HCT116 (cell line): ENCODE measurements around the gene ZNF316. TPM values are rescaled to one million over a fixed set of nuclear protein-coding genes. Genes with fewer than 3 reads are reported as not detected.
"Not testable (repeated sequence)": the region's sequence is repeated elsewhere in the genome, so short reads cannot be mapped to it uniquely, and the experiment has no call there.

Experiments
- ATAC-seq: fragments of 200-7000 bp; cut with Tn5 transposase; 2 replicates; pipeline ENCODE4 v1.9.1; 2020; ENCODE audit warnings: mild to moderate bottlenecking, moderate library complexity
- BruUV-seq: library from RNA; stranded (reverse); fragments of 400-500 nt; replicated peaks from 2 replicates; lab custom pipeline; 2021; lab: Mats Ljungman, UMichigan
- CTCF ChIA-PET: fragments of 300-600 bp; sonication (Branson Sonifier 250); formaldehyde crosslinking; loops from one replicate; lab custom pipeline; 2021; ENCODE audit warnings: antibody characterized with exemption; lab: Charles Lee
- POLR2A ChIA-PET: fragments of 300-600, 350-600 bp; sonication (Branson Sonifier 250); formaldehyde crosslinking; loops from one replicate; lab custom pipeline; 2021; ENCODE audit warnings: antibody characterized with exemption; lab: Charles Lee
- RAD21 ChIA-PET, 2 experiments: fragments of 300-600 bp; sonication (Branson Sonifier 250); formaldehyde crosslinking; loops; one replicate each; lab custom pipeline; 2023; ENCODE audit warnings: low total read pairs in 2 of 2; ENCODE audit not compliant: uncharacterized antibody in 2 of 2, unreplicated experiment in 2 of 2, low non-redundant PET in 1 of 2; lab: Charles Lee
- DNase-seq: peaks from one replicate; pipeline ENCODE4 v3.0.0-alpha.2; 2010; ENCODE audit warnings: low read depth, low spot score
- H2AFZ ChIP-seq: fragments of 200-600 bp; shearing (Covaris generic), sonication (generic); 2 replicates; pipeline ENCODE4 v1.6.1; 2017; ENCODE audit warnings: low read depth, mixed run types, mixed read lengths, antibody characterized with exemption, low read length; ENCODE audit not compliant: poor library complexity, severe bottlenecking
- H3K27ac ChIP-seq: 2 replicates; pipeline ENCODE4 v1.5.1; 2012; ENCODE audit warnings: low read depth, low read length
- H3K27me3 ChIP-seq: fragments of 200-600 bp; sonication (generic); 2 replicates; pipeline ENCODE4 v1.6.1; 2016; ENCODE audit warnings: mixed run types, low read length, mixed read lengths; ENCODE audit not compliant: insufficient read depth
- H3K36me3 ChIP-seq, 2 experiments: fragments of 200-500 bp in 1 of 2; fragments of 200-600 bp in 1 of 2; sonication (Bioruptor generic) in 1 of 2; sonication (generic) in 1 of 2; 2 replicates each; pipeline versions ENCODE4 v1.5.1 to v1.6.1; 2014 to 2016; ENCODE audit warnings: low read length in 2 of 2, inconsistent platforms in 1 of 2, mixed read lengths in 1 of 2, mixed run types in 1 of 2; ENCODE audit not compliant: insufficient read depth in 2 of 2, control insufficient read depth in 1 of 2
- H3K4me1 ChIP-seq, 2 experiments: fragments of 200-600 bp in 1 of 2; sonication (generic) in 1 of 2; 2 replicates each; pipeline versions ENCODE4 v1.5.1 to v1.6.1; 2012 to 2017; ENCODE audit warnings: low read length in 2 of 2, inconsistent platforms in 1 of 2, mild to moderate bottlenecking in 1 of 2, mixed read lengths in 1 of 2, mixed run types in 1 of 2, moderate library complexity in 1 of 2; ENCODE audit not compliant: insufficient read depth in 2 of 2, control insufficient read depth in 1 of 2
- H3K4me2 ChIP-seq: fragments of 200-600 bp; sonication (generic); 2 replicates; pipeline ENCODE4 v1.6.1; 2017; ENCODE audit warnings: mixed run types, low read length, mixed read lengths
- H3K4me3 ChIP-seq, 2 experiments: fragments of 200-600 bp in 1 of 2; sonication (generic) in 1 of 2; replicated peaks in 1 of 2; 2 replicates each; pipeline ENCODE4 v1.5.1; 2011 to 2016; ENCODE audit warnings: low read length in 2 of 2, control low read depth in 1 of 2, low read depth in 1 of 2, mild to moderate bottlenecking in 1 of 2, mixed read lengths in 1 of 2, mixed run types in 1 of 2
- H3K79me2 ChIP-seq: fragments of 200-600 bp; sonication (generic); 2 replicates; pipeline ENCODE4 v1.6.1; 2017; ENCODE audit warnings: mild to moderate bottlenecking, mixed run types, low read length, moderate library complexity, mixed read lengths; ENCODE audit not compliant: insufficient read depth
- H3K9ac ChIP-seq: fragments of 200-600 bp; sonication (generic); 2 replicates; pipeline ENCODE4 v1.6.1; 2016; ENCODE audit warnings: low read length, mixed read lengths
- H3K9me2 ChIP-seq: fragments of 200-600 bp; sonication (generic), shearing (Covaris generic); 2 replicates; pipeline ENCODE4 v1.6.1; 2017; ENCODE audit warnings: mixed run types, mild to moderate bottlenecking, moderate library complexity; ENCODE audit not compliant: insufficient read depth
- H3K9me3 ChIP-seq, 2 experiments: fragments of 200-500 bp in 1 of 2; fragments of 200-600 bp in 1 of 2; sonication (Bioruptor generic) in 1 of 2; sonication (generic) in 1 of 2; 2 replicates each; pipeline ENCODE4 v1.6.1; 2014 to 2017; ENCODE audit warnings: low read length in 2 of 2, mixed read lengths in 2 of 2, inconsistent platforms in 1 of 2, low read depth in 1 of 2, mild to moderate bottlenecking in 1 of 2, mixed run types in 1 of 2, moderate library complexity in 1 of 2; ENCODE audit not compliant: control insufficient read depth in 1 of 2, insufficient read depth in 1 of 2
- H4K20me1 ChIP-seq: fragments of 200-600 bp; sonication (generic), shearing (Covaris generic); 2 replicates; pipeline ENCODE4 v1.6.1; 2017; ENCODE audit warnings: mixed run types, mild to moderate bottlenecking, moderate library complexity; ENCODE audit not compliant: insufficient read depth
- EGR1 ChIP-seq: IDR thresholded peaks from 2 replicates; pipeline ENCODE4 v1.6.1; 2012; ENCODE audit warnings: low read depth
- ELF1 ChIP-seq: IDR thresholded peaks from 2 replicates; pipeline ENCODE4 v1.6.1; 2012; ENCODE audit warnings: low read depth, borderline replicate concordance
- EZH2 ChIP-seq: fragments of 200-600 bp; sonication (generic); IDR thresholded peaks from 2 replicates; pipeline ENCODE4 v1.6.1; 2017; ENCODE audit warnings: antibody characterized with exemption, mixed run types
- ZFX ChIP-seq: fragments of 450-650 bp; IDR thresholded peaks from 2 replicates; pipeline ENCODE4 v1.6.1; 2017
- intact Hi-C: fragments of 100-400 bp; cut with micrococcal nuclease; formaldehyde crosslinking; loops from 2 replicates; pipeline ENCODE4 v1.10.0; 2022
- total RNA-seq: library from RNA; stranded (reverse); gene quantifications from one replicate; pipeline ENCODE4 v1.2.1, GENCODE V29; 2021; ENCODE audit not compliant: unreplicated experiment
- TF ChIP-seq, protein P1 (sequence below), 3 experiments: fragments of 200-600 bp in 1 of 3; sonication (generic) in 1 of 3; IDR thresholded peaks in 2 of 3; conservative IDR thresholded peaks in 1 of 3; 2 replicates each; pipeline ENCODE4 v1.5.1; 2012 to 2017; ENCODE audit warnings: low read depth in 2 of 3, low read length in 2 of 3, antibody characterized with exemption in 1 of 3, borderline replicate concordance in 1 of 3, control low read depth in 1 of 3, mild to moderate bottlenecking in 1 of 3, mixed read lengths in 1 of 3, mixed run types in 1 of 3, moderate library complexity in 1 of 3; ENCODE audit not compliant: insufficient read depth in 1 of 3

Gene ZNF316
- total RNA-seq, 1 experiment from 2014 or later = 25.0 TPM

- H3K27ac ChIP-seq, H3K9ac ChIP-seq, H3K27me3 ChIP-seq, intact Hi-C loops, H3K4me2 ChIP-seq, ATAC-seq, RAD21 ChIA-PET, H2AFZ ChIP-seq, DNase-seq, POLR2A ChIA-PET, H3K9me2 ChIP-seq, BruUV-seq, H3K9me3 ChIP-seq, H3K36me3 ChIP-seq, H3K4me3 ChIP-seq, H4K20me1 ChIP-seq, CTCF ChIA-PET: not testable (repeated sequence)
- Histone ChIP-seq H3K4me1 (peaks cover 7 to 16% of the 10 kb centered on the region in 2 experiments; a peak in 2 of 4 replicates), H3K79me2 (peaks cover 25% of the 10 kb centered on the region)
These were observed 2.1 kb upstream of the ZNF316 start for GRCh38 chr7:6634971-6635370.

GRCh38 chr7:6637544-6638229 lies 569 bp downstream of the ZNF316 start:
- intact Hi-C loops = no loop called here
- Histone ChIP-seq H3K4me2 (peak overlapping the region; percentile 88), H3K4me1 (peaks cover 2 to 17% of the 10 kb centered on the region in 2 experiments; a peak in 2 of 4 replicates), H3K9ac (peak overlapping the region; percentile 62), H3K27me3 (no peaks in the 10 kb centered on the region), H4K20me1 (no peaks in the 10 kb centered on the region), H2AFZ (no peak overlapping the region), H3K9me3 (no peaks in the 10 kb centered on the region), H3K79me2 (peaks cover 44% of the 10 kb centered on the region), H3K36me3 (peaks cover 8 to 14% of the 10 kb centered on the region in 2 experiments; a peak in 2 of 4 replicates), H3K4me3 (peak overlapping the region; percentile 65 to 71), H3K27ac (peak overlapping the region; percentile 79; the same call in 1 of the 2 replicates), H3K9me2 (no peaks in the 10 kb centered on the region)
- DNase-seq (no peak), ATAC-seq (peak; percentile 78)
- no TSS peak for BruUV-seq
- RAD21 ChIA-PET = no interaction called here
- POLR2A ChIA-PET = no interaction called here
- TF ChIP-seq EGR1 (peak; percentile 59; the same call in 1 of the 2 replicates), ZFX (0 out of 2 replicates have a peak, but pooled peaks have one; percentile 33), EZH2 (no peak), ELF1 (no peak)
- TF ChIP-seq, protein P1, sequence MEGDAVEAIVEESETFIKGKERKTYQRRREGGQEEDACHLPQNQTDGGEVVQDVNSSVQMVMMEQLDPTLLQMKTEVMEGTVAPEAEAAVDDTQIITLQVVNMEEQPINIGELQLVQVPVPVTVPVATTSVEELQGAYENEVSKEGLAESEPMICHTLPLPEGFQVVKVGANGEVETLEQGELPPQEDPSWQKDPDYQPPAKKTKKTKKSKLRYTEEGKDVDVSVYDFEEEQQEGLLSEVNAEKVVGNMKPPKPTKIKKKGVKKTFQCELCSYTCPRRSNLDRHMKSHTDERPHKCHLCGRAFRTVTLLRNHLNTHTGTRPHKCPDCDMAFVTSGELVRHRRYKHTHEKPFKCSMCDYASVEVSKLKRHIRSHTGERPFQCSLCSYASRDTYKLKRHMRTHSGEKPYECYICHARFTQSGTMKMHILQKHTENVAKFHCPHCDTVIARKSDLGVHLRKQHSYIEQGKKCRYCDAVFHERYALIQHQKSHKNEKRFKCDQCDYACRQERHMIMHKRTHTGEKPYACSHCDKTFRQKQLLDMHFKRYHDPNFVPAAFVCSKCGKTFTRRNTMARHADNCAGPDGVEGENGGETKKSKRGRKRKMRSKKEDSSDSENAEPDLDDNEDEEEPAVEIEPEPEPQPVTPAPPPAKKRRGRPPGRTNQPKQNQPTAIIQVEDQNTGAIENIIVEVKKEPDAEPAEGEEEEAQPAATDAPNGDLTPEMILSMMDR (IDR thresholded peaks at IDR 0.05 in 2 of 3, conservative IDR thresholded peaks at IDR 0.05 in 1 of 3; ENCODE audit: borderline replicate concordance in 1 of 3, insufficient read depth in 1 of 3, low read depth in 2 of 3, low read length in 2 of 3) = peak in 2 of 3 experiments; percentile 11 to 24; a peak in 1 of 6 replicates
- CTCF ChIA-PET = no interaction called here
